Smooth muscle cell of the brain vasculature (primary cell): ENCODE results near the gene ART1.

Source experiments
- DNase-seq: peaks from one replicate; pipeline ENCODE4 v3.0.0-alpha.2; 2012; ENCODE audit warnings: low read depth, low spot score

ART1 gene

DNA sequence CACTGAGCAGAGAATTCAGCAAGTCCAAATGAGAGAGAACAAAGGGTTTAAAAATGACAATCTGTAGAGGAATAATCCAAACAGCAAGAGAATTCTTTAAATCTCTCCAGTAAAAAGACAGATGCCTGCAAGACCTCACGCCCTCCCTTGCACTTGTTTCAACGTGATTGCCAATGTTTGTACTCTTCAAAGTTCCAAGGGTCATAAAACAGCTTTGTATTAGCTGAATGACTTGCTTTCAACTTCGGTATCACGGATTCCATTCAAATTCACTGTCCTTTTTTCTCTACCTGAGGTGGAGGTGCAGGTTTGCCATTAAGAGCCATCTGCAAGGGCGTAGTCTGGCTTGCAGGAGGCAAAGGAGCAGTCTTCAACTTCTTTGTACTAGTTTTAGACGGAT lies 67.3 kb downstream of the ART1 start:
- DNase-seq: no peak
